ENCODE measurements around the gene PTX4.
"Not testable (repeated sequence)": the region's sequence is repeated elsewhere in the genome, so short reads cannot be mapped to it uniquely, and the experiment has no call there.

PTX4 gene

GRCh38 chr16:1489077-1489476, 333 bp upstream of the PTX4 start:
- no peak for TF ChIP-seq CTCF (IDR thresholded peaks at IDR 0.05; ENCODE audit: low read depth, low read length, missing control alignments)
- no peak for DNase-seq (ENCODE audit: low read depth)
- no peak overlapping the region for H3K4me3 ChIP-seq (ENCODE audit: low read depth, low read length)

- H3K4me3 ChIP-seq (ENCODE audit: low read depth, low read length), result no peak overlapping the region
- no peak for TF ChIP-seq CTCF (IDR thresholded peaks at IDR 0.05; ENCODE audit: low read depth, low read length, missing control alignments)
- DNase-seq (ENCODE audit: low read depth), result no peak
Observed at GRCh38 chr16:1488054-1488601, 616 bp downstream of the PTX4 start.

- H3K4me3 ChIP-seq (ENCODE audit: low read depth, low read length), result no peak overlapping the region
- no peak for TF ChIP-seq CTCF (IDR thresholded peaks at IDR 0.05; ENCODE audit: low read depth, low read length, missing control alignments)
- DNase-seq (ENCODE audit: low read depth), result no peak
Observed at GRCh38 chr16:1487395-1488053, 1.2 kb downstream of the PTX4 start.

GRCh38 chr16:1486551-1487390, 2.0 kb downstream of the PTX4 start:
- DNase-seq (ENCODE audit: low read depth), result no peak
- TF ChIP-seq CTCF (IDR thresholded peaks at IDR 0.05; ENCODE audit: low read depth, low read length, missing control alignments), result no peak
- no peak overlapping the region for H3K4me3 ChIP-seq (ENCODE audit: low read depth, low read length)

- no peak for DNase-seq (ENCODE audit: low read depth)
- no peak for TF ChIP-seq CTCF (IDR thresholded peaks at IDR 0.05; ENCODE audit: low read depth, low read length, missing control alignments)
- H3K4me3 ChIP-seq (ENCODE audit: low read depth, low read length), result no peak overlapping the region
Observed at GRCh38 chr16:1485847-1486496, 2.8 kb downstream of the PTX4 start.

GRCh38 chr16:1481906-1482835, 6.6 kb downstream of the PTX4 start:
- H3K4me3 ChIP-seq (ENCODE audit: low read depth, low read length), result no peak overlapping the region
- no peak for TF ChIP-seq CTCF (IDR thresholded peaks at IDR 0.05; ENCODE audit: low read depth, low read length, missing control alignments)
- DNase-seq (ENCODE audit: low read depth), result no peak

GRCh38 chr16:1478937-1479336, 9.8 kb downstream of the PTX4 start:
- not testable (repeated sequence) for DNase-seq (ENCODE audit: low read depth); H3K4me3 ChIP-seq (ENCODE audit: low read depth, low read length)
